ENCODE measurements around the gene B4GALT1. TPM values are rescaled to one million over a fixed set of nuclear protein-coding genes. Genes with fewer than 3 reads are reported as not detected.

B4GALT1 gene
- total and polyA plus RNA-seq, 2 experiments from 2014 or later: 63.9 to 78.3 TPM

DNA sequence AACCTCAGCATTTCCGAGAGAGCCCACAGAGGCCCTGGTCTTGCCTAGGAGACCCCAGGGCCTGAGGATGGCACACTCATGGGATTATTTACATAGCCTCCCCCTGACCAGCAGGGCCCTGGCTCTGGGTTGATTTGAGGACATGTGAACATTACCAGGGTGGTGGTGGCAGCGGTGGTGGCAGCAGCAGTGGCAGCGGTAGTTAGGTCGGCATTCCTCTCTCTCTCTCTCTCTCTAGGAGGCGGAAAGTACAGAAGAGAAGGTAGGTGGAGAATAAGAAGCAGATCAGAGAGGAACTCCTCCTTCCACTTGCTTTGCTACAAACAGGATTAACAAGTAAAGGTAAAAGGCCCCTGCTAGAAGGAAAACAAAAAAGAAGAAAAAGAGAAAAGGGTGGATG lies 39.3 kb downstream of the B4GALT1 start:
- H3K36me3 ChIP-seq (replicated peaks; ENCODE audit: insufficient read depth, low read depth): no peaks in the 10 kb centered on the region
- H3K4me3 ChIP-seq: no peak overlapping the region
- H3K9me3 ChIP-seq (ENCODE audit: low read depth): no peaks in the 10 kb centered on the region
- no peak overlapping the region for H3K4me2 ChIP-seq
- DNase-seq (ENCODE audit: low spot score): no peak
- H3K79me2 ChIP-seq: peaks cover 54% of the 10 kb centered on the region
- no peaks in the 10 kb centered on the region for H3K27me3 ChIP-seq
- H4K20me1 ChIP-seq (ENCODE audit: insufficient read depth, poor library complexity, severe bottlenecking): peaks cover 3% of the 10 kb centered on the region
- TF ChIP-seq, protein P1, sequence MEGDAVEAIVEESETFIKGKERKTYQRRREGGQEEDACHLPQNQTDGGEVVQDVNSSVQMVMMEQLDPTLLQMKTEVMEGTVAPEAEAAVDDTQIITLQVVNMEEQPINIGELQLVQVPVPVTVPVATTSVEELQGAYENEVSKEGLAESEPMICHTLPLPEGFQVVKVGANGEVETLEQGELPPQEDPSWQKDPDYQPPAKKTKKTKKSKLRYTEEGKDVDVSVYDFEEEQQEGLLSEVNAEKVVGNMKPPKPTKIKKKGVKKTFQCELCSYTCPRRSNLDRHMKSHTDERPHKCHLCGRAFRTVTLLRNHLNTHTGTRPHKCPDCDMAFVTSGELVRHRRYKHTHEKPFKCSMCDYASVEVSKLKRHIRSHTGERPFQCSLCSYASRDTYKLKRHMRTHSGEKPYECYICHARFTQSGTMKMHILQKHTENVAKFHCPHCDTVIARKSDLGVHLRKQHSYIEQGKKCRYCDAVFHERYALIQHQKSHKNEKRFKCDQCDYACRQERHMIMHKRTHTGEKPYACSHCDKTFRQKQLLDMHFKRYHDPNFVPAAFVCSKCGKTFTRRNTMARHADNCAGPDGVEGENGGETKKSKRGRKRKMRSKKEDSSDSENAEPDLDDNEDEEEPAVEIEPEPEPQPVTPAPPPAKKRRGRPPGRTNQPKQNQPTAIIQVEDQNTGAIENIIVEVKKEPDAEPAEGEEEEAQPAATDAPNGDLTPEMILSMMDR (IDR thresholded peaks at IDR 0.05; ENCODE audit: poor library complexity): no peak
- TF ChIP-seq EZH2 (IDR thresholded peaks at IDR 0.05; ENCODE audit: borderline replicate concordance): no peak
- H3K4me1 ChIP-seq (ENCODE audit: insufficient read depth): peaks cover 51% of the 10 kb centered on the region
- peak overlapping the region; percentile 87 for H3K27ac ChIP-seq
- WGBS (ENCODE audit: low lambda C conversion rate, missing lambda C conversion rate): 97% methylated on average over 5 of the region's 5 CpGs
- H3K9me2 ChIP-seq (replicated peaks; ENCODE audit: insufficient read depth): no peaks in the 10 kb centered on the region
- H2AFZ ChIP-seq: no peak overlapping the region

DNA sequence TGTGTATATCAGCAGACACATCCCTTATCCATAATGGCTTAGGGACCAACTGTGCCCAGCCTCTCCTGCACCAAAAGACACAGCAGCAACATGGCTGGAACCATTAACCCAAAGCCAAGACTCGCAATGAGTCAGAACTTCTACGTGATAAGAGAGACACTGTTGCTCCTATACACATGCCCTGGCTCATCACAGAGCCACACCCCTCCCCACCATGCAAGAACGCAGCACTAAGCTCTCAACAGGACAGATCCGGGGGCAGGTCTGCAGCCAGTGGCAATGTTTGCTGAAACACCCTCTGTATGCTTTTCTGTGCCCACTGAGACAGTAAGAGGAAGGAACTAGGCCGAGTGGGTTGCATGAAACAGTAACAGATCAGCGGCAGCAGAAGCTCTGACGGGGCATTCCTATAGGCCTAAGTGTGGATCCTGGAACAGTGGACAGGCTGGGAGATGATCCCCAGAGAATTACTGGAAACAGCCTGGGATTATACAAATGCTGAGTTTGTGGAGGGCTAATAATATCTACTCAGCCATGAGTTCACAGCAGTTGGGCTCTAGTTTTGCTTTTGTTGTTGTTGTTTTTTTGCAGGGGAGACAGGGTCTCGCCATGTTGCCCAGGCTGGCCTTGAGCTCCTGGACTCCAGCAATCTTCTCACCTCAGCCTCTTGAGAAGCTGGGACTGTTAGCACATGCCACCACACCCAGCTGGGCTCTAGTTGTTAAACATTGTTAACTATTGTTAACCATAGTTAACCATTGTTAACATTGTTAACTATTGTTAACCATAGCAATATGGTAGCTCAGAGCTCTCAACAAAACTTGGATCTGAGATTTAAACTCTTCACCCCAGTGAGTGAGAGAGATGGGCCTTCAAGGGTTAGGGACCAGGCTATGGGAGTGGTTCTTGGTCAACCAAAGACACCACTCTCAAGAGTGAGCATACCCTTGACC lies 41.0 kb downstream of the B4GALT1 start:
- Histone ChIP-seq H2AFZ (no peak overlapping the region), H3K4me1 (ENCODE audit: insufficient read depth) (peaks cover 38% of the 10 kb centered on the region), H3K4me3 (no peak overlapping the region), H4K20me1 (ENCODE audit: insufficient read depth, poor library complexity, severe bottlenecking) (peaks cover under 1% of the 10 kb centered on the region), H3K4me2 (no peak overlapping the region), H3K9me2 (replicated peaks; ENCODE audit: insufficient read depth) (no peaks in the 10 kb centered on the region), H3K9me3 (ENCODE audit: low read depth) (no peaks in the 10 kb centered on the region), H3K79me2 (peaks cover 60% of the 10 kb centered on the region), H3K27me3 (no peaks in the 10 kb centered on the region), H3K27ac (peak overlapping the region; percentile 59), H3K36me3 (replicated peaks; ENCODE audit: insufficient read depth, low read depth) (no peaks in the 10 kb centered on the region)
- WGBS (ENCODE audit: low lambda C conversion rate, missing lambda C conversion rate): 70% methylated on average over 8 of the region's 8 CpGs
- DNase-seq (ENCODE audit: low spot score): peak; percentile 48
- TF ChIP-seq, protein P1 (IDR thresholded peaks at IDR 0.05; ENCODE audit: poor library complexity): no peak
- TF ChIP-seq EZH2phosphoT487 (IDR thresholded peaks at IDR 0.05; ENCODE audit: low read depth, severe bottlenecking, unreplicated experiment): no peak
- no peak for TF ChIP-seq EZH2 (IDR thresholded peaks at IDR 0.05; ENCODE audit: borderline replicate concordance)

DNA sequence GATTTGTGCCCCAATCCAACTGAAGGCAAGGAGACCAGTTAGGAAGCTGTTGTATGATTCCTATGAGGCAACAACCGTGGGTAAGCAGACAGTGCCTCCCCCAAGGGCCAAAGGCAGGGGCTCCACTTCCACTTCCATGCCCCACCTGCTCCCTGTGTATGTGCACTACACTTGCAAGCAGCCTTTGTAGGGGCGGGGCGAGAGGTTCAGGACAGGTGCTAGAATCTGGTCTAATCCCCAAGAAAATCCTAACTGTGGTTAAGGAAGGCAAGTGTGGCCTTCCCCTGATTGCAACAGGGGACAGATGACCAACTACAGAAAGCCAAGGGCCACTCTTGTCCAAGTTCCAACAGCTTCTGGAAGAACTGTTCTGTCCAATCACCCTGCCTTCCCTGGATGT lies 41.7 kb downstream of the B4GALT1 start:
- Histone ChIP-seq H3K4me3 (no peak overlapping the region), H3K79me2 (peaks cover 61% of the 10 kb centered on the region), H3K4me1 (ENCODE audit: insufficient read depth) (peaks cover 31% of the 10 kb centered on the region), H3K9me3 (ENCODE audit: low read depth) (no peaks in the 10 kb centered on the region), H3K36me3 (replicated peaks; ENCODE audit: insufficient read depth, low read depth) (no peaks in the 10 kb centered on the region), H3K27ac (peak overlapping the region; percentile 34), H2AFZ (no peak overlapping the region), H3K4me2 (no peak overlapping the region), H3K9me2 (replicated peaks; ENCODE audit: insufficient read depth) (no peaks in the 10 kb centered on the region), H4K20me1 (ENCODE audit: insufficient read depth, poor library complexity, severe bottlenecking) (no peaks in the 10 kb centered on the region), H3K27me3 (no peaks in the 10 kb centered on the region)
- DNase-seq (ENCODE audit: low spot score): no peak
- TF ChIP-seq EZH2phosphoT487 (IDR thresholded peaks at IDR 0.05; ENCODE audit: low read depth, severe bottlenecking, unreplicated experiment) (no peak), EZH2 (IDR thresholded peaks at IDR 0.05; ENCODE audit: borderline replicate concordance) (no peak)
- TF ChIP-seq, protein P1 (IDR thresholded peaks at IDR 0.05; ENCODE audit: poor library complexity): no peak
- 86% methylated on average over 3 of the region's 3 CpGs for WGBS (ENCODE audit: low lambda C conversion rate, missing lambda C conversion rate)

All from hepatocyte (in vitro differentiated cells).